ENCODE measurements around the gene MRTFA. TPM values are rescaled to one million over a fixed set of nuclear protein-coding genes. Genes with fewer than 3 reads are reported as not detected.
A peak's percentile ranks its signal among the peaks of the same experiment; 100 is the strongest.

MRTFA gene
- total RNA-seq, 4 donors from 2014 or later, result 36.3 to 98.2 (median 78.1) TPM

- peak in 2 of 3 donors; percentile 65 to 69 for DNase-seq
- H3K36me3 ChIP-seq, result peaks cover 0 to 62% (median 0%) of the 10 kb centered on the region in 3 donors
- H3K9me3 ChIP-seq, result no peaks in the 10 kb centered on the region
- peak overlapping the region in 1 of 4 donors; percentile 6 for H3K4me3 ChIP-seq
- peaks cover 0 to 14% (median 4%) of the 10 kb centered on the region in 4 donors for H3K4me1 ChIP-seq
- H3K27me3 ChIP-seq, result no peaks in the 10 kb centered on the region
- TF ChIP-seq CTCF (IDR thresholded peaks at IDR 0.05) (no peak), POLR2A (IDR thresholded peaks at IDR 0.05) (no peak)
- H3K27ac ChIP-seq, result peak overlapping the region; percentile 41 to 79 (median 52)
These were observed 220.8 kb downstream of the MRTFA start for GRCh38 chr22:40415531-40416266.

- Histone ChIP-seq H3K4me3 (peak overlapping the region in 1 of 4 donors; percentile 6), H3K9me3 (no peaks in the 10 kb centered on the region), H3K36me3 (peaks cover 0 to 62% (median 0%) of the 10 kb centered on the region in 3 donors), H3K27ac (peak overlapping the region; percentile 41 to 79 (median 52)), H3K27me3 (no peaks in the 10 kb centered on the region), H3K4me1 (peaks cover 0 to 14% (median 4%) of the 10 kb centered on the region in 4 donors)
- DNase-seq, result peak in 2 of 3 donors; percentile 76 to 79
- no peak for TF ChIP-seq POLR2A (IDR thresholded peaks at IDR 0.05)
- no peak for TF ChIP-seq CTCF (IDR thresholded peaks at IDR 0.05)
These were observed 221.5 kb downstream of the MRTFA start for GRCh38 chr22:40414838-40415505.

- TF ChIP-seq CTCF (IDR thresholded peaks at IDR 0.05) (no peak), POLR2A (IDR thresholded peaks at IDR 0.05) (no peak)
- no peak for DNase-seq
- Histone ChIP-seq H3K4me3 (no peak overlapping the region), H3K27ac (peak overlapping the region in 1 of 4 donors; percentile 79), H3K4me1 (peaks cover 0 to 14% (median 4%) of the 10 kb centered on the region in 4 donors), H3K27me3 (no peaks in the 10 kb centered on the region), H3K9me3 (no peaks in the 10 kb centered on the region), H3K36me3 (peaks cover 0 to 62% (median 0%) of the 10 kb centered on the region in 3 donors)
These were observed 222.2 kb downstream of the MRTFA start for GRCh38 chr22:40414311-40414710.

- TF ChIP-seq POLR2A (IDR thresholded peaks at IDR 0.05) (no peak), CTCF (IDR thresholded peaks at IDR 0.05) (no peak)
- H3K27ac ChIP-seq, result peak overlapping the region in 1 of 4 donors; percentile 79
- H3K27me3 ChIP-seq, result no peaks in the 10 kb centered on the region
- peaks cover 0 to 14% (median 4%) of the 10 kb centered on the region in 4 donors for H3K4me1 ChIP-seq
- peaks cover 0 to 62% (median 0%) of the 10 kb centered on the region in 3 donors for H3K36me3 ChIP-seq
- no peak overlapping the region for H3K4me3 ChIP-seq
- peak in 1 of 3 donors; percentile 60 for DNase-seq
- H3K9me3 ChIP-seq, result no peaks in the 10 kb centered on the region
These were observed 222.6 kb downstream of the MRTFA start for GRCh38 chr22:40413873-40414272.

GRCh38 chr22:40412441-40412840 is 224.1 kb downstream of the MRTFA start:
- H3K27me3 ChIP-seq, result no peaks in the 10 kb centered on the region
- H3K36me3 ChIP-seq, result peaks cover 0 to 62% (median 0%) of the 10 kb centered on the region in 3 donors
- no peaks in the 10 kb centered on the region for H3K9me3 ChIP-seq
- peak in 1 of 3 donors; percentile 52 for DNase-seq
- H3K4me1 ChIP-seq, result peaks cover 0 to 14% (median 4%) of the 10 kb centered on the region in 4 donors
- H3K4me3 ChIP-seq, result no peak overlapping the region
- H3K27ac ChIP-seq, result no peak overlapping the region
- TF ChIP-seq CTCF (IDR thresholded peaks at IDR 0.05), result no peak
- no peak for TF ChIP-seq POLR2A (IDR thresholded peaks at IDR 0.05)
